Measurements from ENCODE around the gene ADAMTS3.

ADAMTS3 gene

DNA sequence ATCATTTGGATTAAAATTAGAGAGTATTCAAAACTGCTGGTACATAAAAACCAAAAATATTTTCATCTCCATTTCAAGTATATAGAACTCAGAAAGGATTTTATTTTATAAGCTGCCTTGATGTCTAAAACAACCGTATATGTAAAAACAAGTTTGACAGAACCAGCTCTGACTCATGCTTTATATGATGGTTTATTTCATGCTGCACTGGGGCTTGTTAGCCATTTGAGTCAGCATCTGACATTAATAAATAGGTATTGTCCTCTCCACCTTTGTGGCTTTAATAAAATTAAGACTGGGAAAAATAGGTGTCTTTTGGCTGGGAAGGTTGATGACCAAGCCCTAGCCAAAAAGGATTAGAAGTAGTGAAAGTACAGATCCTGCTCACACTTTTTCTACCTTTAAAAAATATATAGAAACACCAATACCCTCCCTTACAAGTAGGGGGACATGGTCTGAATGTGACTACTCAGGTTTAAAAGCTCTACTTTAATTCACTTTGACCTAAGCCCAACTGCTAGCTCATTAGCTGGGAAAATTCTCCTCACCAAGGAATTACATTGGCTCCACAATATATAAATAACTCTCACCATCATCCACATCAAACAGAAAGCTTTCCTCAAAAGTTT is 228.1 kb downstream of the ADAMTS3 start:
- DNase-seq: no peak

DNA sequence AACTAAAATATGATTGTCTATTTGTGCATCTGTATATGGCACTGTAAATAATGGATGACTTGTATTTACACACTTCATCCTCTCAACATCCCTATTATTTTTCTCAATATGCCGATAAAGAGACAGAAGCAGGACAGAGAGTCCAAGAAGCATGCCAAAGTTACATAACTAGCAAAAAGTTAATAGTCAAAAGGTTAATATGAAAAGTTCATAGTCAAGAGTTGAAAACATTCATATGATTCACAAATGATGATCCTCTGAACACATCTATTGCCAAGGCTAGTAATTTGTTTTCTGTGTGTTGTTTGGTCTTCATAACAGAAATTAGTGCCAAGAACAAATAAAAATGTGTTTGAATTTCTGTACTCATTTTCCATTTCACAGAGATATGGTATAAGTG is 231.0 kb downstream of the ADAMTS3 start:
- DNase-seq: no peak

DNA sequence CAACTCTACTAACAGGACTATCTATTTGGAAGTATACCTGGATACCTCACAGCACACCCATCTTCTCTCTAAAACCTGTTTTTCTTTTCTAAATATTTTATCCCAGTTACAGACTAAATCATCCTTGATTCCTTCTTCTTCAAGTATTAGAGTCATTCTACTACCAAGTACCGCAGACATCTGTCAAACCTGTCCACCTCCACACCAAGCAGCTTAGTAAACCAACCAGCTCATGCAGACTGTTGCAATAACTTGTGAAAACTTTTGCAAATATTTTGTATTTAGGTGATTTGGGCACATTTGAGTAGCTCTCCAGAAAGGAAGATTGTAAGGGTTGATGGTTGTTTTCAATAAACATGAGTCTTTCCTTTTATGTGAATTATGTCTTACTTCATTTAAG is 238.6 kb downstream of the ADAMTS3 start:
- DNase-seq: no peak

DNA sequence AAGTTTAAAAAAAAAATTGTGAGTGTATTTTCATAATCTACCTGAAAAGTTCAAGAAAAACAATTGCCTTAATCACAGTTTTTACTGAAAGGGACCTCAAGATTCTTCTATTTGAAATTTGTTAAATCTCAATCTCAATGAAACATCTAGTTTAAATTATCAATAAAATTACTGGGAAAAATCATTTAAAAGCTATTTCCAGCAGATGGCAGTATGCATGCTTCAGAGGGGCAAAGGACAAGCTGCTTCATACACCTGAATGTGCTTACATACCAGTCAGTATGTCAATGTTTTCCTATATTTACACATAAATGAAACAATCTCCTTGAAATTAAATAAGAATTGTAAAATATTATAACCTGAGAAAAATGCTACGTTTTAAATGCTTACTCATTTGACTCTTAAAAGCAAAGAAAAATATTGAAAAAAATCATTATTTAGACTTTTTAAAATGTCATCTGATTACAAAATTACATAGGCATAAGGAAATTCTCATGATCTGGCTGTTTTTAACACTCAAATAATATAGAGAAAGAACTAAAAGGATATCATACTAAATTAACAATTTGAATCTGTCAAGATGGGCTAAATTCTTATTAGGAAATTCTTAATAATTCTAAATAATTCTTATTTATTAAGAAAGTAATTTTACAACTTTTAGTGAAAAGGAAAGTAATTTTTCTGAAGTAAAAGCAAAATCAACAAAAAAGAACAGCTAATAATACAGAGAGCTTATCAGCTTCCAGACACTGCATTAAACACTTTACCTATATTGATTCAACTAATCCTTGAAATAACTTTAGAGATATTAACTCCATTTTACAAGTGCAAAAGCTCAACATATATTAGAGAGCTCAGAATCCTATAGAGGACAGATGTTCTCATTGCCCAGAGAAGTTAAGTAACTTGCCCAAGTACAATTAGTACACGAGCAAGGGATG is 242.1 kb downstream of the ADAMTS3 start:
- DNase-seq: peak in 3 of 4 experiments; percentile 9 to 41 (median 21)

DNA sequence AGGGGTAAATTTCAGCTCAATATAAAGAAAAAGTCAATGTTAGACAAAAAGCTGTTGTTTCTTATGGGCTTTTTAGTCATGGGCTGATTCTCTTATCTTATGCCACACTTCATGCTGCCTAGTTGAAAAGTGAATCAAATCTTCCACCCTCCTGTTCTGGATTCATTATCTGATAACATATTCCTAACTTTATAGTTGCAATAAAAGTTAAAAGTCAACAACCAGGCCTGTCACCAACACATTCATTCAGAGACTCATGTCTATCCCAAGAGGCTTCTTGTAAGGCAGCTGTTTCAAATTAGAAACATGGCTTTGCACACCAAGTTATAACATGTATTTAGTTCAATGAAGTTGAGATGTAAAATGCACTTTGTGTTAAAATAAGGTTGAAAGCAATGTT is 243.8 kb downstream of the ADAMTS3 start:
- no peak for DNase-seq

DNA sequence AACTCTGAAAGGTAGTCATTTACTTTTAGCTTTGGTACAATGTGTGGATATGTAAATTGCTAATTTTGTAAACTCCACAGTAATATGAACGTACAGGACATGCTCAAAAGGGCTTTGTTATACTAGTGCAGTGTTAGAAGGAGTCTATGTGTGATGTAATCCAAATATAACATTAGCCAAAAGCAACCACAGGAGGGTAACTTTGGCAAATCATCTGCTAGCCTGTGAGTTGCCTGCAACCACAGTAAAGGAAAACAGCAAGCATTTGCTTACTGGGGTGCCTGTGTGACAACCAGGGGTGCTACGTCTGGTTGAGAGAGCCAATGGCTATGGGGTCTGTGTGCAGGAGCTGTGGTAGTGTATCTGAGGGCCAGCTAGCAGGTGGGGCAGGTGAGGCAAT is 245.8 kb downstream of the ADAMTS3 start:
- no peak for DNase-seq

DNA sequence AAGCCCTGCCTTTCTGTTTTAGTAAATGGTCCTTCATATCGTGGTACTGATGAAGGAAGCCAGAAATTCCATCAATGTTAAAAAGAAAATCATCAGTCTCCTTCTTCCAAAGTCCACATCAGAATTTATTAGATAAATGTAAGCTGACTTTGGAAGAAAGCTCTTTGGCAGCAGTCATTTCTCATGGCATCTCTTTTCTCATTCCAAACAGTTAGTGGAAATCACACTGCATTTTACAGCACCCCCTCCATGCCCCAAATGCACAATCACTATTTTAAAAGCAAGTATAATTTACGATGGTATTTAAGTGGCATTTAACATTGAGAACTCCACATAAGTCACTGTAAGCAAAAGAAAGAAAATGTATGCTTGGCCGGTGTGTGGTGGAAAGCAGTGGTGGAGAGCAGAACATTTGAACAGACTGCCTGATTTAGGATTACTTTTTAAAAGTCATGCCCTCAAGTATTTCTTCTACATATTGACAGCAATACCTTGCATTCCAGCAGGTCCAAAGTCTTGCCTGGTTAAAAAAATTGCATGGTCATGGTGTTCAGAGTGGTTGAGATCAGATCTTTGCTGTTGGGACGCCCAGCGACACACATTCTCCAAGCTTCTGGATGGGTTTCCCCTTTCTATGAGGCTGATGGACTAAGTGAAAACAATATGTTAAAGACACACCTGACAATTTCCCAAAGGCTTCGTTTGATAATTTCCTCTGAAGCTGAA is 248.6 kb downstream of the ADAMTS3 start:
- no peak for DNase-seq

DNA sequence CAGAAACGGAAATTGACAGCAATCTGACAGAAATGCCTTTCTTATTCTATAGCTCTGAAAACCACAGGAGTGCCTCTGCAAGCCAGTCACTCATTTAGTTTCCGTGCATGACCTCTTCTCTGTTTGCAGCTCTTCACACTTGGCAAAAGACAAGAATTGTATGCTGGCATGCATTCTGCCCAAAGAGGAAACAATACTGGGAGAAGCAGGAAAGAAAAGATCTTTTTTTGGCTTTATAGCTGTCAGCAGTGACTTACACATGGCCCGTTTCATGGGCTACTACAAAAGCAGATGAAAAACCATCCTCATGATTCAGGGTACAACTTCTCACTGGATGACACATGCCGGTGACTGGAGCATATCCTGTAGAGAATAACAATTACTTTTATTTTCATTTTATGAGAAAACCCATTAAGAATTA is 249.4 kb downstream of the ADAMTS3 start:
- DNase-seq: peak in 1 of 4 experiments; percentile 2

DNA sequence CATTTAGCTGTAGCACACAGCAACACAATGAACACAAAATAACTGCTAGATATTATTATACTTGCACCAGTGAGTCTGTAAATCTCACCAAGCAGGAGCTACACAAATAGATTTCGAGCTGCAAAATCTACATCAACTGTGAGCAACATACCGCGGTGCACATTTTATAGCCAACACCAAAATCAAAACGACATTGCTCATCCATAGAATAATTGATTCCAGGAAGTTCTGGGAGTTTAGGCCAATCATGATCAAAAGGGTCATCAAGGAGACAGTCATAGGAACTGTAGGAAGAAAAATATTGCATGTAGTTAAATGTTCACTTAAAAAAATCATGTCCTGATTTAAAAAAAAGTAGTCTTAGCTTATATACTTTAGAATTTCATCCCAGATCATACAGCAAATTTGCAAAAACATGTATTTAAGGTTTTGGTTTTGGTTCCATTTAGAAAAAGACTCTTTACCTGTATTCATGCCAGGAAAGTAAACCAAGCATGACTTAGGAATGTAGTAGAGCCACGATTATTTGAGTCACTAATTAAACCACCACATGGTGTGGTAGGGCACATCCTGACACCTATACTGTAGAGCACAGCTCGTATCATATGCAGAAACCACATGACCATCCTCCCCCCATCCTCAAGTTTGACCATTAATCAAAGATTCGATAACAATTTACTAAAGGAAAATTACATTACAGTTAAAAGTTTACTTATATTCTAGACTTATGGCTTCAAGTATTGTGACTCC is 250.4 kb downstream of the ADAMTS3 start:
- DNase-seq: no peak

DNA sequence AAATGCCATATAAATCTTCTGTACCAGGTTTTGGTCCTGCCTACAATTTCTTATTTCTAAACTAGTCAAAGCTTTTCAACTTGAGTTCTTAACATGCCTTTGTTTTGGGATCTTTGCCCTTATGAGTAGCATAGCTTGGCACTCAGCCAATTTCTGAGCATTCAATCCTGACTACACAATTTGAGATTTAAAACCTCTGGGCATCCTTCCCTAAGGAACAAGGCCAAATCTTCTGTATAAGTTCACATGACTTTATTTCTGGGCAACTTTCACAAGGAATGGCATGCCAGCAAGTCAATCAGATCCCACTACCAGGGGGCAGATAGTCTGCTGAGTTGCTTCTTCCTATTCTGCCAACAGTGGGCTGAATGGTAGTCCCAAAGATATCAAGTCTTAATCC is 254.2 kb downstream of the ADAMTS3 start:
- DNase-seq: peak in 1 of 4 experiments; percentile 5

DNA sequence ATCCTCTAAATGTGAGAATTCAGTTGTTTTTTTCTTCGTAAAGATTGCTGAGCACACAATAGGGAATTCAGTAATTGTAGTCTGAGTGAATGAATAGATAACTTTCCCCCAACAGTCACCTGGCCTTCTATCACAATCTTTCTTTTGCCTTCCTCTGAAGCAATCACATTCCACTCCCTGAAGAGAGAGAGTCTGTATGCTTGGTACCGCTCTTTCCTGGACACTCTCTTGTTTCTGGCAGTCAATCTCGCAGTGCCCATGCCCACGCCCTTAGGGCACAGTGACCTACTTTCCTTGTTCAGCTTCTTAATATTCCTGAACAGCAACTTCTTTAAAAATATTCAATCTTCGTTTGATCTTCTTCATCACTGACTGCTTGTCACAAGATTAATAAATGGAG is 255.9 kb downstream of the ADAMTS3 start:
- DNase-seq: no peak

DNA sequence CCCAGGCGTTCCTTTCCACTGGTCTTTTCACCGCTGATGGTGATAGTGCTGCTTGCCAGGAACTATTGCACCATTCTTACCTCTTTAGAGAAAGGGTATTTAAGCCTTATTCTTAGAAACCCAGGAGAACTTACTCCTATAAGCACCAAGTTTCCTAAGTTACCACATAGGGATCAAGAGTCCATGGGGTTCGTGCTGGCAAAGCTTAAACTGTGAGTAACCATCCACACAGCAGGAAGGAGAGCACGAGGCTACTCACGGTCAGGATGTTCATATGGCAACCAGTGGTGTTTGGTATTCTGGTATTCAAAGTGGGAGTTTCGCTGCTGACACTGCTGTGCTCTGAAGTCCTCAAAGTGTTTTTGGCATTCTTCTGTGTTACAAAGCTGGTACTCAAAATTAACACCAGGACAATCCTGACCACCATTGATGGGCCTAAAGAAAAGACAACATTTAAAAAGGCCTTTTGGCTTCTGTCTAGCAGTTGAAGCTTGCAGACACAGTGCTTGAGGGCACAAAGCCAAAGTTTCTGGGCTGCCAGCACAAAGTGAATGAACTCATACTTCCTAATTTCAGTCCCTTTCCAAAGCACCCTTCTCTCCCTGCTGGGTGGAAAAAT is 256.9 kb downstream of the ADAMTS3 start:
- DNase-seq: no peak

DNA sequence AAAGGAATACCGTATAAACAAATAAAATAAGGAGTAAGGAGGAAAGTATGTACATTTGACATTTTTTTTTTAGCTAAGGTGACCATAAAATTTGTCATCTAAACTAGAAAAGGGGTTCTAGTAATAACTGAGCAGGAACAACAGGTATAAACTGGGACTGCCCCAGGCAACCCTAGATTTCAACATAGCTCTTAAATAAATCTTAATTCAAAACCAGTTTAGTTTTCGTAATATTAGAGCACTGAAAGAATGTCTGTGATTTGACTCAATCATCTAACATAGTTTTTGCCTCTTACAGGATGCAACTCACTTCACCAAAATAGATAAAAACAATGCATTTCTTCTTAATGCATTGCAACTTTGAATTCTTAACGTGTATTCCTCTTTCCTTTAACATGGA is 257.7 kb downstream of the ADAMTS3 start:
- no peak for DNase-seq

DNA sequence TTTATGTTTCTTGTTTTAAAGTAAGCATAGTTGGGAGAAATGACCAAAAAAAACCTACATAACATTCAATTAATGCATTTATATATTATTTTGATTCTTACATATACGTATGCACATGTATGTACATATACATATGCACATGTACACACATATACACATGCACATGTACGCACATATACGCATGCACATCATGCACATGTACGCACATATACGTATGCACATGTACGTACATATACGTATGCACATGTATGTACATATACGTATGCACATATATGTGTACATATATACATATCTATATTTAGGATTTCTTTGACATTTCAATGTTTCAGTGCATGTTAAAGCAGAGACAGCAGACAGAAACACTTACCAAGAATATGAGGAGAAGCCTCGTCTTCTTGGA is 263.4 kb downstream of the ADAMTS3 start:
- no peak for DNase-seq

DNA sequence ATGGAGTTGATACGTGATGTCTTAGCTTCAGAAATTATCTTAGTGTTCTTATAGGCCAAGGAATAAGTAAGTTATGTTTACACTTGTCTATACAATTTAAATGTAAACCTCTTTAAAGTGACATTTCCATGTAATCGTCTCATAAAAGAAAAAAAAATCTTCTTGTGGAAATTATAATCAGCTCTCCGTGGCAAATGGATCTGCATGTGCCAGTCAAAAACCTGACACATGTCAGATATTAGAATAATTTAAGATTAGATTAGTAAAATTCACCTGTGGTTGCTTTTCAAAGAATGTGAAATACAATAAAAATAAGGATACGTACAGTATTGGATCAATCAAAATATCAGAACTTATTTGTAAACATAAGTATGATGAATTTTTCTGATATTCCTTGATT is 263.9 kb downstream of the ADAMTS3 start:
- DNase-seq: no peak

DNA sequence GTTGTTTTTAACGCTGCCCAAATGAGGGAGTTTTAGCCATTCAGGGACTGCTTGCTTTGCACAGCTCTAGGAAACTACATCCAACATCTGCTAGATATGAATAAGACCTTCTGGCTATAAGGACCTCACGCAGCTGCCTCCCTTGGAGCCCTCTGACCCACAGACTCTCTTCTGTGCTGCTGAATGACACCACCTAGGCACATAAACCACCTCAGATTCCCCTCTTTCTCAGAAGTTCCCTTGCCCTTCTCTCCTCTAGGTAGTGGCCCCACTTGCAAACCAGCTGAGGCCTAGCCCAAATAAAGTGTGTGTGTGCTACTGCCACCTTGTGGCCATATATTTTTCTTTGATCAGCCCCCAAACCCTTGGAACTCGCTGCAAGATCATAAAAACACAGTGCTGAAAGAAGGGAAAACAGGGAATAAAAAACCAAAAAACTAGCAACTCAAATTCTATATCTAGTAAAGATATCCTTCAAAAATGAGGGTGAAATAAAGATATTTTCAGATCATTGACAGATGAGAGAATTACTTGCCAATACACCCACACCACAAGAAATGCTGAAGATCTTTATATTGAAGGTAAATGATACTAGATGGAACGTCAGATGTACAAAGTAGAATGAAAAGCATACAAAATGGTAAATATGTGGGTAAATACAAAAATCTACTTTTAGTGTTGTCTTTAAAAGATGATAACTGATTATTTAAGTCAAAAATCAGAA is 265.9 kb downstream of the ADAMTS3 start:
- DNase-seq: peak; percentile 47 to 63 (median 51)

DNA sequence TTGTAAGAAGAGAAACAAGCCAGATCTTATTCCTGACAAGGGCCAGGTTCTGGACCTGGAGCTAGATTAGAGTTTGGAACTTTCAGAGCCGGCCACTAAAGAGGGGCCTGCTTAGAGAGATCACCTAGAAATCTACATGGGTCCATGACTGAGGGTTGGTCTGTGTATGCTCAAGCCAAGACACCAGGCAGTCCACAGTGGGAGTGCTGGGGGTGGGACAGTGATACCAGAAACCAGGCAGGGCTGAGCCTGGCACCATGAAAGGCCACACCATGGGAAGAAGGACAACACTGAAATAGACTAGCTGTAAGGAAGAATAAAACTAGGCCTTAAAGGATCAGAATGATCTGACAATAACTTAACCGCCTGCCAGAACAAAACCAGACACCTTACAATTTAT is 267.3 kb downstream of the ADAMTS3 start:
- DNase-seq: no peak

DNA sequence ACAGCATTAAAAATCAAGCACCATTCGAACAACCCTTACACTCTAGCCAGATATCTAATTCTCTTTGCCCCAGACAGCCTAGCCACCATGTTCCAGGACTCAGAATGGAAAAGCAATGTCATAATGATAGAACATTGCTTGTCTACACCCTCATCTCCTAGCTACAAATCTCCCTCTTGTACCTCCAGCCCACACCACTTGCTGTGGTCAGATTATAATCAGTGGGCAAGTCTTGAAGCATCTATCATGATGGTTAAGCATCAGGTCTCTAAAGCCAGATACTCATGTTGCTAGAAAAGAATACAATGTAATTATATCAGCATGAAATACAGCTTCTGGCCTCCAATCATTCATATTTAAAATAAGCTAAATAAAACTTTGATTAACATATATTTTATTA is 268.9 kb downstream of the ADAMTS3 start:
- no peak for DNase-seq

DNA sequence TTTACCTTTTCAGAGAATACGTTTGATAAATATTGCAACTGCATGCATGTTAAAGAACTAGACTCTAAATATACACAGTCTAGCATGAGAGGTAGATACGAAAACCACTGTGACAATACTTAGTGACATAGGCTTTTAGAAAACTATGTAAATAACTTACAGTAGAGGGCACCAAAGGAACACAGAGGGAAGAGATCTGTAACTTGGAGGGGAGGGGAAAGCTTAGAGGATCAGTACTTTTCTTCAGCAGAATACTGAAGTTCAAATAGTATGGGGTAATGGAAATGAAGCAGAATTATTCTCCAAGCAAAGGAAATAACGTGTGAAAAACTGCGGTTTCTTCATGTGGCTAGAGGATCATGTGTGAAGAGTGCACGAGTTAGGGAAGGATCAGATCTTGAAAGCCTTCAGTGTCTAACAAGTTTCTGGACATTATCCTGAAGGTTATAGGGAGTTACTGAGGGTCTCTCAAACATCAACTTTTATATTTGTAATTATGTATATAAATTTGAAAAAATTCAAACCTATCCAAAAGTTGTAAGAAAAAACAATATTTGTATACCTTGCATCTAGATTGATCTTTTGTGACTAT is 273.0 kb downstream of the ADAMTS3 start:
- DNase-seq: peak in 3 of 4 experiments; percentile 4 to 47 (median 36)

DNA sequence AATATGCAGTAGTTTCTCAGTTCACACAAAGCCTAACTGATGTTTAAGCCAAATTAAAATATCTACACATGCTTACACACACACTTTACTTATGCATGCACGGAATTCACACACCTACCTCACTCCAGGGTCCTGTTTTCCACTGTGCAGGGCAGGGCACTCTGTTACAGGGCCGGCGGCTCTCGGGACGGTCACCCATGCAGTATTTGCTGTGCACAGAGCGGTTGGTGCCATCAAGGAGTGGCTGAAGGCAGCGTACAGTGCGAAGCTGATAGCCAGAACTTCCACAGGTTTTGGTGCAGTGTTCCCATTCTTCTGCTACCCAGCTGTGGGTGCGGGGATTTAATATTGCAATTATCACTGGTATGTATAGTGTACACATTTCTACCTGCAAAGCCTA is 278.3 kb downstream of the ADAMTS3 start:
- DNase-seq: no peak

DNA sequence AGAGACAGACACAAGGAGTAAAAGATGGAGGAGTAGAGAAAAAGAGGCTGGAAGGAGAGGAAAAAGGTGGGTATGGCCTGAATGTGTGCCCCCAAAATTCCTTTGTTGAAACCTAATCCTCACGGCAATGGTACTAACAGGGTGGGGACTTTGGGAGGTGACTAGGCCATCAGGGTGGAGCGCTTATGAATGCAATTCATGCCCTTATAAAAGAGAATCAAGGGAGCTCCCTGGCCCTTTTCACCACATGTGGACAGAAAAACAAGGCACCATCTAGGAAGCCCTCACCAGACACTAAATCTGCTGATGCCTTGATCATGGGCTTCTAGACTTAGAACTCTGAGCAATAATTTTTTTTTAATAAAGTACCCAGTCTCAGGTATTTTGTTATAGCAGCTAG is 282.1 kb downstream of the ADAMTS3 start:
- DNase-seq: no peak

Data from suppressor macrophage (primary cell).